ENCODE results near the gene TMEM108.

The TMEM108 gene

GRCh38 chr3:133440652-133441051 is 402.5 kb downstream of the TMEM108 start:
- in situ Hi-C loops (cut with HindIII; ENCODE audit: low sequenced_read_pairs) = no loop called here
- peak; percentile 30 for DNase-seq (ENCODE audit: low read depth, low spot score)
- no peak for TF ChIP-seq CTCF (IDR thresholded peaks at IDR 0.05; ENCODE audit: low read depth, low read length)
- H3K4me3 ChIP-seq (ENCODE audit: low read depth, low read length) = no peak overlapping the region

GRCh38 chr3:133441867-133442270 is 403.7 kb downstream of the TMEM108 start:
- TF ChIP-seq CTCF (IDR thresholded peaks at IDR 0.05; ENCODE audit: low read depth, low read length) = no peak
- no peak for DNase-seq (ENCODE audit: low read depth, low spot score)
- no peak overlapping the region for H3K4me3 ChIP-seq (ENCODE audit: low read depth, low read length)
- in situ Hi-C loops (cut with HindIII; ENCODE audit: low sequenced_read_pairs) = no loop called here

- TF ChIP-seq CTCF (IDR thresholded peaks at IDR 0.05; ENCODE audit: low read depth, low read length) = no peak
- no peak overlapping the region for H3K4me3 ChIP-seq (ENCODE audit: low read depth, low read length)
- in situ Hi-C loops (cut with HindIII; ENCODE audit: low sequenced_read_pairs) = no loop called here
- no peak for DNase-seq (ENCODE audit: low read depth, low spot score)
Measured at GRCh38 chr3:133442518-133442917, 404.3 kb downstream of the TMEM108 start.

GRCh38 chr3:133443649-133444422 is 405.6 kb downstream of the TMEM108 start:
- in situ Hi-C loops (cut with HindIII; ENCODE audit: low sequenced_read_pairs) = no loop called here
- DNase-seq (ENCODE audit: low read depth, low spot score) = peak; percentile 49
- TF ChIP-seq CTCF (IDR thresholded peaks at IDR 0.05; ENCODE audit: low read depth, low read length) = peak; percentile 17
- H3K4me3 ChIP-seq (ENCODE audit: low read depth, low read length) = no peak overlapping the region

- DNase-seq (ENCODE audit: low read depth, low spot score) = no peak
Measured at GRCh38 chr3:133444423-133444774, 406.2 kb downstream of the TMEM108 start.

GRCh38 chr3:133445108-133445507 is 406.9 kb downstream of the TMEM108 start:
- no peak overlapping the region for H3K4me3 ChIP-seq (ENCODE audit: low read depth, low read length)
- TF ChIP-seq CTCF (IDR thresholded peaks at IDR 0.05; ENCODE audit: low read depth, low read length) = no peak
- DNase-seq (ENCODE audit: low read depth, low spot score) = no peak
- in situ Hi-C loops (cut with HindIII; ENCODE audit: low sequenced_read_pairs) = no loop called here

More at GRCh38 chr3:133444423-133444774, 406.2 kb downstream of the TMEM108 start:
- TF ChIP-seq CTCF (IDR thresholded peaks at IDR 0.05; ENCODE audit: low read depth, low read length) = no peak
- in situ Hi-C loops (cut with HindIII; ENCODE audit: low sequenced_read_pairs) = no loop called here
- H3K4me3 ChIP-seq (ENCODE audit: low read depth, low read length) = no peak overlapping the region

Measured in astrocyte of the spinal cord (primary cell).